Stimulated activated CD4-positive, alpha-beta T cell treated with anti-CD3 and anti-CD28 coated beads, TNF-alpha, amount 100 ng/mL, for 24 hours (primary cell): ENCODE data around the gene BRSK1.

Experiments used
- DNase-seq, 3 experiments: peaks; one replicate each; pipeline ENCODE4 v3.0.0-alpha.2; 2020; ENCODE audit warnings: low read depth in 3 of 3

BRSK1 gene

GRCh38 chr19:55352549-55353145, 68.8 kb downstream of the BRSK1 start:
- no peak for DNase-seq

GRCh38 chr19:55353356-55353802, 69.6 kb downstream of the BRSK1 start:
- DNase-seq: no peak

GRCh38 chr19:55353803-55354697, 70.3 kb downstream of the BRSK1 start:
- DNase-seq: peak in 2 of 3 experiments; percentile 38 to 50

- no peak for DNase-seq
Measured at GRCh38 chr19:55354698-55355212, 71.0 kb downstream of the BRSK1 start, which contains the start of gene COX6B2. TSS of gene COX6B2 (minus strand) at chr19:55354719. CDS start at chr19:55354521, 198 bp downstream.

DNA sequence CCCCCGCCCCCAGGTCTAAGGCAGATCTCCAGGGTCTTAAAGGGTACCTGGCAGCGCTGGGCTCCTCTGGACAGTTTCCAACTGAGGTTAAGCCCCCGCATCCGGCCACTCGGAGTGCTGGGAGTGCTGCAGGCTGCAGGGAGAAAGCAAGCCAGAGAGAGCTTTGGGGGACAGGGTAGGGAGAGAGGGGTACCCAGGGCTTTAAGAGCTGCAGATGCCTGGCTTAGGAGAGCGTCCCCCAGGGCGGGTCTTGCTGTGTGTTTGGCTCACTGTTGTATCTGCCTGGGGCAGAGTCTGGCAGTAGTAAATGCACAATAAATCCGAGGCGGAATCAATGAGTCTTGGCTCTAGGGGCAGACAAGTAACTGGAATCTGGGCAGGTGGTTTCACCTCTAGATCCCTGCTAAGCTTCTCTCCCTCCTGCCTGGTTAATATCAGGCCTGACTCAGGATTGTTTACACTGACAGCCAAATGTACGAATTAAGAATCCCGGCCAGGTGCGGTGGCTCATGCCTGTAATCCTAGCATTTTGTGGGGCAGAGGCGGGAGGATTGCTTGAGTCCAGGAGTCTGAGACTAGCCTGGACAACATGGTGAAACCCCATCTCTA, 71.5 kb downstream of the BRSK1 start:
- DNase-seq: no peak

DNA sequence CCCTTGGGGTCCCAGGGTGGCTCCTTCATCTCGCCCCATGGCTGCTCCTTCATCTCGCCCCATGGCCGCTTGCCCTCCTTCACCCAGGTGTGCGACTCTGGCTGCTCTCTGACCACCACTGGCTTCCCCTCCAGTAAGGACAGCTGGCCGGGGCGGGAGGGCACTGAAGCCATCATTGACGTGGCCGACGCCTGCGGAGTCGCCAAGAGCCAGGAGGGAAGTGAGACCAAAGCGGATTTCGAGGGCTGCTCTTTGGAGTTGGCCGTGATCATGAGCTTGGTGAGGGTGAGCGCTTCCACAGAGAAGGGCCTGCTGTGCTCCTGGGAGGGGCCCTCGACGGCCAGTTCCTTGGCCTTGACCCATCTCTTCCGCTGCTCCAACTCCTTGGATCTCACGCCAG, 74.7 kb downstream of the BRSK1 start:
- DNase-seq: no peak

DNA sequence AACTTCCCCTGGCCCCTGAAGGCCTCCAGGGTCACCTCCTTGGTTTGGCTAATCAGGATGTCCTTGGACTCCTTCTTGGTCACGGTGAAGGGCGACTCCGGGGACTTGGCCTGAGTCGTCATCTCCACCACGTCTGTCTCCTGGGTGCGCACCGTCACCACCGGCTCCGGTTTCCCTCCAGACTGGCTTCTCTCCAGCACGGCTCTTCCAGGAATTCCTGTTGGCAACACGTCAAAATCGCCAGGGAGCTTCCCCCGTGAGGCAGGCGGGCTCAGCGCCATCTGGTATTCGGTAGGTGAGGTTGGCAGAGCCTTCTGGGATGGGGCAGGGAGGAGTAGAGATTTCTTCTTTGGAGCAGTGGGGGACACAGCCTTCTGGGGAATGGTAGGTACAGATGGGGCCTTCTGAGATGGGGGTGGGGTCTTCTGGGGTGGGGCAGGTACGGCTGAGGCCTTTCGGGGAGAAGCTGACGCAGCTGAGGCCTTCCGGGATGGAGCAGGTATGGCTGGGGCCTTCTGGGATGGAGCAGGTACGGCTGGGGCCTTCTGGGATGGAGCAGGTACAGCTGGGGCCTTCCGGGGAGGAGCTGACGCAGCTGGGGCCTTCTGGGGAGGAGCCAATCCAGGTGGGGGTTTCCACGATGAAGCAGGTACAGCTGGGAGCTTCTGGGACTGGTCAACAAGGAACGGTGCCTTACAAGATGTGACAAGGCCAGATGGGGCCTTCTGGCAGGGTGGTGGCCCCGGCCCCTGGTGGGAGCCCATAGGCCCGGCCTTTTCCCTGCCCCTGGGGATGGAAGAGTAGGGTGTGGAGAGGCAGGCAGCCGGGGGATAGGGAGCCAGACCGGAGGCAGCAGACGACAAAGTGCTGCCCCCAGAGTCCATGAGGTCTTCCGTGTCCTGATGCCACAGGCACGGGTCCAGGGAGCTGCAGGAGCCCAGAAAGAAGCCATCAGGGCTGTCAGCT, 75.4 kb downstream of the BRSK1 start:
- DNase-seq: no peak

DNA sequence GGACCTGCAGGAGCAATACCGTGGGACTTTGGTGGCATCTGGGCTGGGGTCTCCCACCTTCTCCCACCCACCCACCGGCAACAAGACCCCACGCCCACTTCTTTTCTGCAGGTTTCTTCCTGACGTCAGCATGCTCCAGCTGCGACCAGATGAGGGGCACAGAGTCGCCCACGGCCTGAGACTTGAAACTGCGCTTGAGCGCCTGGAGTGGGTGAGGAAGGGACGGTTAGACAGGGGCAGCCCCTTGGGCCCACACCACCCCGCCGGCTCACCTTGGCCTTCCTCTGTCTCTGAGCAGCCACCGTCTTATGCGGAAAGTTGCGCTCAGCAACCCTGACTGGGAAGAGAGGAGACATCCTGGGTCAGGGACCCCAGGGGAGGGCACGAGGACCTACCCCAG, 77.1 kb downstream of the BRSK1 start:
- no peak for DNase-seq
